ENCODE measurements around the gene CDCA3. TPM values are rescaled to one million over a fixed set of nuclear protein-coding genes. Genes with fewer than 3 reads are reported as not detected.
"Not testable (repeated sequence)": the region's sequence is repeated elsewhere in the genome, so short reads cannot be mapped to it uniquely, and the experiment has no call there.

Gene CDCA3
- total RNA-seq, 4 donors from 2014 or later, result 0.47 to 1.6 (median 1.1) TPM

DNA sequence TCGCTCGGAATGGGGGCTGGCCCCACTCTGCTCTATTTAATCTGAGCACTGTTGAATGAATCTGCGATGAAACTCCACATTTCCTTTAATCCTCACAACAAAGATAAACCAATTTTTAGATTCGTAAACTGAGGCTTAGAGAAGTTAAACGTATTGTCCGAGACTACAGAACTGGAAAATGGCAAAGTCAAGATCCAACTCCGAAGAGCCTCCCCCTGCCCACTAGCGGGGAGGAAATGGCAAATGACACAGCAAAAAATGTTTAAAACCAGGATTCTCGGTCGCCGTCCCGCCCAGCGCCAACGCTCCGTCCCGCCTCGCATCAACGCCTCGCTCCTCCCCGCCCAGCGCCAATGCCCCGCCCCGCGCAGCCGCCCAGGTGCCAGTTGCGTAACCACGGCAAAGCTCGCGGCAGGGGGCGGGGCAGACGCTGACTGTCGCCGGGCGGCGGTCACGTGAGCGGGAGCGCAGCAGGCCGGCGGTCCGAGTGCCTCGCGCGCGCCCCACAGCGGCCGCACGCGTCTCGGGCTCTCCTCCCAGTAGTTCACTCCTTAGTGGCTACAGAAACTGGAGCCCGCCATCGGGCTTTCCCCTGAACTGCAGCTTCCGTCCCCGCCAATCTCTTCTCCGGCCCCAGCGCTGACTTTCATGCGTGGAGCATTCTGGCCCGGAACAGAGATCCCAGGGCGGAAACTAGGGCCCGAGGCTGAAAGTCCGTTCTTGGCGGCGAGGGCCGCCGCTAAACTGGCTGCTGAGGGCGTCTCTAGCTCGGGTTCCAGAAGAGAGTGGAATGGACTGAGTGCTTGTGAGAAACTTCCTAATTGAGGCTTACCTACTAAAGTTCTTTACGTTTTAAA, 39.9 kb upstream of the CDCA3 start:
- TF ChIP-seq, protein P1, sequence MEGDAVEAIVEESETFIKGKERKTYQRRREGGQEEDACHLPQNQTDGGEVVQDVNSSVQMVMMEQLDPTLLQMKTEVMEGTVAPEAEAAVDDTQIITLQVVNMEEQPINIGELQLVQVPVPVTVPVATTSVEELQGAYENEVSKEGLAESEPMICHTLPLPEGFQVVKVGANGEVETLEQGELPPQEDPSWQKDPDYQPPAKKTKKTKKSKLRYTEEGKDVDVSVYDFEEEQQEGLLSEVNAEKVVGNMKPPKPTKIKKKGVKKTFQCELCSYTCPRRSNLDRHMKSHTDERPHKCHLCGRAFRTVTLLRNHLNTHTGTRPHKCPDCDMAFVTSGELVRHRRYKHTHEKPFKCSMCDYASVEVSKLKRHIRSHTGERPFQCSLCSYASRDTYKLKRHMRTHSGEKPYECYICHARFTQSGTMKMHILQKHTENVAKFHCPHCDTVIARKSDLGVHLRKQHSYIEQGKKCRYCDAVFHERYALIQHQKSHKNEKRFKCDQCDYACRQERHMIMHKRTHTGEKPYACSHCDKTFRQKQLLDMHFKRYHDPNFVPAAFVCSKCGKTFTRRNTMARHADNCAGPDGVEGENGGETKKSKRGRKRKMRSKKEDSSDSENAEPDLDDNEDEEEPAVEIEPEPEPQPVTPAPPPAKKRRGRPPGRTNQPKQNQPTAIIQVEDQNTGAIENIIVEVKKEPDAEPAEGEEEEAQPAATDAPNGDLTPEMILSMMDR (IDR thresholded peaks at IDR 0.05), result peak in 1 of 3 donors; percentile 82
- peak; percentile 98 for ATAC-seq (ENCODE audit: low FRiP score)
- peak; percentile 88 for DNase-seq (ENCODE audit: low spot score)

DNA sequence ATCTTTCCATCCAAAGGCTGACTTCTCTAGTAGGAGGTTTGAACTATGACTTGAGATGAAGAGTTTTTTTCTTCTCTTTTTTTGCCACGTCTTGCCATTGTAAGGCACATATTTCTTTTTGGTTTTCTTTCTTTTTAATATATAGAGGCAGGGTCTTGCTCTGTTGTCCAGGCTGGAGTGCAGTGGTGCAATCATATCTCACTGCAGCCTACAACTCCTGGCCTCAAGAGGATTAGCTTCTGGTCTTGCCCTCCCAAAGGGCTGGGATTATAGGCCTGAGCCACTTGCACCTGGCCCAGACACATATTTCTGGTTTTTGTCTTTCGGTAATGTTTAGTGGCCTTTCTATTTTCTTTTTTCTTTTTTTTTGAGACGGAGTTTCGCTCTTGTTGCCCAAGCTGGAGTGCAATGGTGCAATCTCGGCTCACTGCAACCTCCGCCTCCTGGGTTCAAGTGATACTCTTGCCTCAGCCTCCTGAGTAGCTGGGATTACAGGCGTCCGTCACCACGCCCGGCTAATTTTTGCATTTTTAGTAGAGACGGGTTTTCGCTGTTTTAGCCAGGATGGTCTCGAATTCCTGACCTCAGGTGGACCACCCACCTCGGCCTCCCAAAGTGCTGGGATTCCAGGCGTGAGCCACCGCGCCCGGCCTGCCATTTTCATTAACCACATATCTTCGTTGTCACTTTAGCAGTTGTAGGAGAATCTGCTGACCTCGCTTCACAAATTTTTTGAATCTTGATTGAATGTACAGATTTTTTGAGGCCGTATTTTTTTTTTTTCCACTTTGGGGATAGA, 38.9 kb upstream of the CDCA3 start:
- not testable (repeated sequence) for DNase-seq (ENCODE audit: low spot score); ATAC-seq (ENCODE audit: low FRiP score)

DNA sequence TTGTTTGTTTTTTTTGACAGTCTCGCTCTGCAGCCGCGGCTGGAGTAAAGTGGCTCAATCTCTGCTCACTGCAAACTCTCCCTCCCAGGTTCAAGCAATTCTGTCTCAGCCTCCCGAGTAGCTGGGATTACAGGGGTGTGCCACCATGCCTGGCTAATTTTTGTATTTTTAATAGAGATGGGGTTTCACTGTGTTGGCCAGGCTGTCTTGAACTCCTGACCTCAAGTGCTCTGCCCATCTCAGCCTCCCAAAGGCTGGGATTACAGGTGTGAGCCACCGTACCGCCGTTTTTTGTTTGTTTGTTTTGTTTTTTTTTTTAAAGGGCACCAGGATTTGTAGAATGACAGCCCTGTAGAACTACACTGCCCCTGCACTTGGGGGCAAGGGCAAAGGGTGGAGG, 37.7 kb upstream of the CDCA3 start:
- not testable (repeated sequence) for DNase-seq (ENCODE audit: low spot score); ATAC-seq (ENCODE audit: low FRiP score)

DNA sequence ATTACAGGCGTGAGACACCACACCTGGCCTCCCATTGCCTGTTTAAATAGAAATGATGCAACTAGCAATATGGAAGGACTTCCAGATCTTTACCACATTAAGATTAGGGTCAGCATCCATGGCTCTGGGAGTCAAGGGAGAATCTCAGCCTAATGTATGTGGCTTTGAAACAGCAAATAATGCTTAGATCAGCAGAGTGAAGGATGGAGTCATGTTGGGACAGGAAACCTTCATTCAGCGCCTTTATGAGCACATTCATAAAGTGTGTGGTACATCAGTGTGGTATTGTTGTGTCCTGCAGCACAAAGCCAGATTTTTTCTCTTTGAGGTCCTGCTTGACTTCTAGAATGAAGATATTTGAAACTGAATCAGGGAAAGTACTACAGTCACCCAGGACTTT, 37.3 kb upstream of the CDCA3 start:
- TF ChIP-seq, protein P1 (IDR thresholded peaks at IDR 0.05), result no peak
- DNase-seq (ENCODE audit: low spot score) (no peak), ATAC-seq (ENCODE audit: low FRiP score) (no peak)

DNA sequence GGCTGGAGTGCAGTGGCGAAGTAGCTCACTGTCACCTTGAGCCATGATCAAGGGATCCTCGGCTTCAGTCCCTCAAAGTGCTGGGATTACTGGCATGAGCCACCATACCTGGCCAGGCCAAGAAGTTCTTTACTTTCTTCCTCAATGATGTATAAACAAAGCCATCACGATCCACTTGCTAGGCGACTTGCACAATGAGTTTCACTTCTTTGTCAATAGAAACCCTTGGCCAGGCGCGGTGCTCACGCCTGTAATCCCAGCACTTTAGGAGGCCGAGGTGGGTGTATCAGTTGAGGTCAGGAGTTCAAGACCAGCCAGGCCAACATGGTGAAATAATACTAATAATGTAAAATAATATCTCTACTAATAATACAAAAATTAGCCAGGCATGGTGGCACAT, 36.4 kb upstream of the CDCA3 start:
- DNase-seq (ENCODE audit: low spot score) (no peak), ATAC-seq (ENCODE audit: low FRiP score) (no peak)
- TF ChIP-seq, protein P1 (IDR thresholded peaks at IDR 0.05), result no peak

DNA sequence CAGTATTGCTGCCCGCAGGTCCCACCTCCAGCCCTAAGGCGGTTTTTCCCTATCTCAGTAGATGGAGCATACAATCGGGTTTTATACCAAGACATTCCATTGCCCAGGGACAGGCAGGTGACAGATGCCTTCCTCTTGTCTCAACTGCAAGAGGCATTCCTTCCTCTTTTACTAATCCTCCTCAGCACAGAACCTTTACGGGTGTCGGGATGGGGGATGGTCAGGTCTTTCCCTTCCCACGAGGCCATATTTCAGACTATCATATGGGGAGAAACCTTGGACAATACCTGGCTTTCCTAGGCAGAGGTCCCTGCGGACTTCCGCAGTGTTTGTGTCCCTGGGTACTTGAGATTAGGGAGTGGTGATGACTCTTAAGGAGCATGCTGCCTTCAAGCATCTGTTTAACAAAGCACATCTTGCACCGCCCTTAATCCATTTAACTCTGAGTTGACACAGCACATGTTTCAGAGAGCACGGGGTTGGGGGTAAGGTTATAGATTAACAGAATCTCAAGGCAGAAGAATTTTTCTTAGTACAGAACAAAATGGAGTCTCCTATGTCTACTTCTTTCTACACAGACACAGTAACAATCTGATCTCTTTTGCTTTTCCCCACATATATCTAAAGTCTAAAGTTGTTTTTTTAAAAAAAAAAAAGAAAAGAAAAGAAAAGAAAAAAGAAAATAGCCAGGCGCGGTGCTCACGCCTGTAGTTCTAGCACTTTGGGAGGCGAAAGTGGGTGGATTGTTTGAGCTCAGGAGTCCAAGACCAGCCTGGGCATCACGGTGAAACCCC, 35.3 kb upstream of the CDCA3 start:
- ATAC-seq (ENCODE audit: low FRiP score); DNase-seq (ENCODE audit: low spot score): not testable (repeated sequence)

DNA sequence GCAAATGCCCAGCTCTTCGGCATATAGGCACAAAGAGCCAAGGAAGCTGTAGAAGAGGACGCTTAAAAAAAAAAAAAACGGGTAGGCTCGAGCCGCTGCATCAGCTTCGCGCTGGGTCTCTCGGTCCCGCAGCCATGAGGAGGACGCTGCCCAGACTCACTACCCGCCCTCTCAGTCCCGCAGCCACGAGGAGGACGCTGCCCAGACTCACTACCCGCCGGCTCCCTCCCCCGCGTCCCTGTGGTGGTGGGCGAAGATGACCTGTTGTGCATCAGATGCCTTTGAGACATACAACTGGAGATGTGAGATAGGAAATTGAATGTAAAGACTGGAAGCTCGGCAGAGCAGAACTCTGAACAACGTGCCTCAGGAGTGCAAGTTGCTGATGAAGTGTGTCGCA, 33.5 kb upstream of the CDCA3 start:
- TF ChIP-seq, protein P1 (IDR thresholded peaks at IDR 0.05), result no peak
- ATAC-seq (ENCODE audit: low FRiP score) (no peak), DNase-seq (ENCODE audit: low spot score) (no peak)

DNA sequence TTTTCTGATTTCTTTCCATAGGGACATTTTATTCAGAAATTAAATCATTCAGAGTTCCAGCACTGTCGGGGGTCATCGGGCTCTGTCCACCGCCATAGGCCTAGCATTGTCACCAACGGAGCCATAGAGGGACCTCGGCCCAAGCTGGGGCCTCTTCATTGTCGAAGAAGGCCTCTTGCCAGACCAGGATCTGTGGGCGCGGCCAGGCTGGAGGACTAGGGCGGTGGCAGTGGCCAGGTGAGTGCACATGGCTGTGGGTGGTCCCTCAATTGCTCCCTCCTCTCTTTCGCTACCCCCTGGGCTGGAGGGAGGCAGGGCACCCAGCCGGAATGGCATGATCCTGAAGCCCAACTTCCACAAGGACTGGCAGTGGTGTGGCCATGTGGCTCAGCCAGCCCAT, 32.6 kb upstream of the CDCA3 start:
- ATAC-seq (ENCODE audit: low FRiP score), result no peak
- TF ChIP-seq, protein P1 (IDR thresholded peaks at IDR 0.05), result no peak
- DNase-seq (ENCODE audit: low spot score), result no peak

Data from omental fat pad (tissue), 4 donors.